DOHH2 (cell line): ENCODE data around the gene KCNK3.
"Not testable (repeated sequence)": the region's sequence is repeated elsewhere in the genome, so short reads cannot be mapped to it uniquely, and the experiment has no call there.

Experiments
- CTCF ChIP-seq: fragments of 200-600 bp; sonication (generic); IDR thresholded peaks from one replicate; pipeline ENCODE4 v1.5.1; 2014; ENCODE audit warnings: antibody characterized with exemption, mild to moderate bottlenecking, low read depth, low read length; ENCODE audit not compliant: poor library complexity, severe bottlenecking
- EZH2phosphoT487 ChIP-seq: fragments of 200-600 bp; sonication (generic); IDR thresholded peaks from 2 replicates; pipeline ENCODE4 v1.6.1; 2017; ENCODE audit warnings: borderline replicate concordance, mild to moderate bottlenecking, antibody characterized with exemption, low read length, moderate library complexity, mixed read lengths

GRCh38 chr2:26749787-26750420 is 57.4 kb downstream of the KCNK3 start:
- not testable (repeated sequence) for TF ChIP-seq CTCF, EZH2phosphoT487
